GM03348 (cell line): ENCODE data around the gene IMMP2L.
"Not testable (repeated sequence)": the region's sequence is repeated elsewhere in the genome, so short reads cannot be mapped to it uniquely, and the experiment has no call there.

Experiments
- DNase-seq: peaks from one replicate; pipeline ENCODE4 v3.0.0; 2012; ENCODE audit warnings: low spot score

Gene IMMP2L

DNA sequence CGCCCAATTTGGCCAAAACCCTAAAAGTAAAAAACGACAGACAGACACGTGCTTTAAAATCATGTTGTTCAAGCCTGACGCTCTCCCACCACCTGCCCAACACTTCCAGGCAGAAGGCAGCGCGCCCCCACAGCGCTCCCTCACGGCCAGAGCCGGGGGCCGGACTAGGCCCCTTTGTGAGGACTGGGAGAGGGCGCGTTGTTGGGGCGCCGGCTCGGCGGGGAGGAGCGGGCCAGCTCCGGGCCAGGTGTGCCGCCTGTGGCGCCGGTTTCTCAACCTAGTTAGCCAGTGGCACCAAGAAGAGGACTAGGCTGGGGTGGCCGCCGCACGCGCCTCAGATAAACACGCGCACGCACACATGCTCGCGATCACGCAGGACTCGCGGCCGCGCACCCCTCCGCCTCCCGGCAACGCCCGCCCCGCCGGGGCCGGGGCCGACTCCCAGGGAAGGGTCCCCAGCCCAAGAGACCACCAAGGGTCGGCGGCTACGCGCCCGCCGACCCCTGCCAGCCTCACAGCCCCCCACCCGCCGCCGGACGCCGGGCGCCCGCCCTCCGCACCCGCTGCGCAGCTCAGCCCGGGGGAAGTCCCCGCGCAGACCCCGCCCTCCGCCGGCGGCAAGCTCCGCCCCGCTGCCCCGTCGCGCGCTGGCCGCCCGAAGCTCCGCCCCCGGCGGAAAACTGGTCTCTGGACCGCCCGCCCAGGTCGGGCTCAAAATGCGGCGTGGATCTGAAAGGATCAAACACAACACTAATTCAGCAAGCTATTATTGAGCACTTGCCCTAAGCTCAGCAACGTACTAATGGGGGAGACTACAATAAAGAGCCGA is at the start of gene IMMP2L:
Gene IMMP2L, minus strand, starts transcription at position 589 of the 829 bp plus-strand sequence.
- peak; percentile 98 for DNase-seq

DNA sequence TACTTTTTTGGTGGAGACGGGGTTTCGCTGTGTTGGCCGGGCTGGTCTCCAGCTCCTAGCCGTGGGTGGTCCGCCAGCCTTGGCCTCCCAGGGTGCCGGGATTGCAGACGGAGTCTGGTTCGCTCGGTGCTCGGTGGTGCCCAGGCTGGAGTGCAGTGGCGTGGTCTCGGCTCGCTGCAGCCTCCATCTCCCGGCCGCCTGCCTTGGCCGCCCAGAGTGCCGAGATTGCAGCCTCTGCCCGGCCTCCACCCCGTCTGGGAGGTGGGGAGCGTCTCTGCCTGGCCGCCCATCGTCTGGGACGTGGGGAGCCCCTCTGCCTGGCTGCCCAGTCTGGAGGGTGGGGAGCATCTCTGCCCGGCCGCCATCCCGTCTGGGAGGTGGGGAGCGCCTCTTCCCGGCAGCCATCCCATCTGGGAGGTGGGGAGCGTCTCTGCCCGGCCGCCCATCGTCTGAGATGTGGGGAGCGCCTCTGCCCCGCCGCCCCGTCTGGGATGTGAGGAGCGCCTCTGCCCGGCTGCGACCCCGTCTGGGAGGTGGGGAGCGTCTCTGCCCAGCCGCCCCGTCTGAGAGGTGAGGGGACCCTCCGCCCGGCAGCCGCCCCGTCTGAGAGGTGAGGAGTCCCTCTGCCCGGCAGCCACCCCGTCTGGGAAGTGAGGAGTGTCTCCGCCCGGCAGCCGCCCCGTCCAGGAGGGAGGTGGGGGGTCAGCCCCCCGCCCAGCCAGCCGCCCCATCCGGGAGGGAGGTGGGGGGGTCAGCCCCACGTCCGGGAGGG is 47.4 kb upstream of the IMMP2L start:
- DNase-seq: not testable (repeated sequence)

DNA sequence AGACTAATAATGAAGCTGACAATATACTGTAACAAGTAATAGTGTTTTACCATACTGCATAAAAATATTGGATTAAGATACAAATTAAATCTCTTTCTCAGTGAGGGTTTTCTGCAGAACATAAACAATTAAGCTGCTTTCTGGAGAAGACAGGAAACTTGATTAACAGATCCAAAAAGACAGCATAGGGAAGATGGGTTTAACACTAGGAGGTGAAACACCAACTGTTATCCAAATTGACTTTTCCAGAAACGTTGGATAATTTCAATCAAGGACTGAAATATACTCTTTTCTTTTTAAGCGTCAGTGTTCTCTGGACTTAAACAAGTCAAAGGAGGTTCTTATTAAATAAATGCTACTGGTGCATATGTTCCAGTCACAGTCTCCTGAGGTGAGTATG is 45.3 kb upstream of the IMMP2L start:
- no peak for DNase-seq

DNA sequence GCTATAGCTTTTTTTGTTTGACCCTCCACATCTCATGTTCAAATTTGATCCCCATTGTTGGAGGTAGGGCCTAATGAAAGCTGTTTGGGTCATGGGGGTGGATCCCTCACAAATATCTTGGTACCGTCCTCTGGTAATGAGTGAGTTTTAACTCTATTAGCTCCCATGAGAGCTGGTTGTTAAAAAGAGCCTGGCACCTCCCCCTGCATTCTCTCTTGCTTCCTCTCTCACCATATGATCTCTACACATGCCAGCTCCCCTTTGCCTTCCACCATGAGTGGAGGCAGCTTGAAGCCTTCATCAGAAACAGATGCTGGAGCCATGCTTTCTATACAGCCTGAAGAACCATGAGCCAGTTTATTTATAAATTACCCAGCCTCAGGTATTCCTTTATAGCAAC is 43.0 kb upstream of the IMMP2L start:
- no peak for DNase-seq

DNA sequence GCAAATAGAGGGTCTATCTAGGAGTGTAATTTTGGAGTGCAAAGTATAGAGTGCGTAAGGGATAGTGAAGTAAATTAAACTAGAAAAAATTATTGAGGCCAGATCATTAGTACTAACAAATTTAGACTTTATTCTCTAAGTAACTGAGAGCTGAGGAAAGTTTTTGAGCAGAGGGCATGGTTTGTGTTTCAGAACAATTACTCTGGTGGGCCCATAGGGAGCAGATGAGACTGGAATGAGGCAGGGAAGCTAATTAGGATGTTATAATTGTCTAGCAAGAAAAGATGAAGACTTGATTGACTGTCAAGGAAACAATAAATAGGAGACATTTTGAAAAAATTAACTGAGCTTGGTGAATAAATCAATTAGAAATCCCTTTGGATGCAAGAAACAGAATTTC is 37.8 kb upstream of the IMMP2L start:
- no peak for DNase-seq

DNA sequence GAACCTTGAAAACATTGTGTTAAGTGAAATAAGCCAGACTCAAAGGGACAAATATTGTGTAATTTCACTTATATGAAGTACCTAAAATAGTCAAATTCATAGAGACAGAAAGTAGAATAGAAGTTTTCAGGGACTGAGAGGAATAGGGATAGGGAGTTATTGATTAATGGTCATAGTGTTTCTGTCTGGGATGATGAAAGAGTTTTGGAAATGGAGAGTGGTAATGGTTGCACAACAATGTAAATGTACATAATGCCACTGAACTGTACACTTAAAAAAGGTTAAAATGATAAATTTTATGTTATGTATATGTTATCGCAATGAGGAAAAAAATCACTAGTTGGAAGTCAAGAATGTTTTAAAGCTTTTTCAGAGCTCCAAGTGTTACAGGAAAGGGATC is 33.5 kb upstream of the IMMP2L start:
- DNase-seq: no peak

DNA sequence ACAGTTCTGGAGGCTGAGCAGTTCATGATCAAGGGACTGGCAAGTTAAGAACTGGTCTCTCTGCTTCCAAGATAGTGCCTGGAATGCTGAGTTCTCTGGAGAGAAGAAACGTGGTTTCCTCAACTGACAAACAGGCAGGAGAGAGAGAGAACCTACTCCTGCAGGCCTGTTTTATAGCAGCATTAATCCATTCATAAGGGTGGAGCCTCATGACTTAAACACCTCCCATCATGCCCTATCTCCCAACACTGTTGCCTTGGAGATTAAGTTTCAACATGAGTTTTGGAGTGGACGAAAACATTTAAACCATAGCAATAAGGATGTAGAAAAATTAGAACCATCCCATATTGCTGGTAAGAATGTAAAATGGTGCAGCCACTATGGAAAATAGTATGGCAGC is 32.3 kb upstream of the IMMP2L start:
- DNase-seq: no peak

DNA sequence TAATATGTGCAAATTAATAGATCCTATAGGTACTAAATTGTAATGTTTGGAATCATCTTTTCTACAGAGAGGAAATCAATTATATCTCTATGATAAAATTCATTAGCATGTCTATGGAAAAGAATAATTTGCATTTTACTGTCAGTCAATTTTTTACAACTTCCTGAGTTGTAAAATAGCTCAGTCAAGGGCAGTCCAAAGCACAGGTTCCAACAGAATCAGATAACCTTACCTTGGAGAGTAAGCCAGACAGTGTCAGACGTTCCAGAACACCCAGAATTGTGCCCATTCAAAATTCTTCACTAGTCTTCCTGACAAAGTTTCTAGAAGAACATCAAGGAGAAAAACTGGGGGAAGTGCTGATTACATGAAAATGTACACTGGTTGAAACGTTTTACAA is 31.1 kb upstream of the IMMP2L start:
- no peak for DNase-seq

DNA sequence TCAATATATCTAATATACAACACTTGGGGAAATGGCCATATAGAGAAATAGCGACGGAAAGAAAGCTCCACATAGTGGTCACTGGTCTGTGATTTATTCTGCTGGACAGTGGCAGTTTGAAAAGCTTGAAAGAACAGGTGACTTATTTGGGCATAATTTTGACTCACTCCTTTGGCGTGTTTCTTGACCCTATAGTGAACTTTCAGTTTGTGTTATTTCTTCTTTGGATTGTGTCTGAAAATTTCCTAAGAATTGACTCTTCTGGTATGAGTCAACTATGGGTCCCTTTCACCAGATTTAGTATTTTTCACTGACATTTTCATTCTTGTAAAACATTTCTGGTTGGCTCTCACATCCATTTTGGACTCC is 25.8 kb upstream of the IMMP2L start:
- peak; percentile 17 for DNase-seq

DNA sequence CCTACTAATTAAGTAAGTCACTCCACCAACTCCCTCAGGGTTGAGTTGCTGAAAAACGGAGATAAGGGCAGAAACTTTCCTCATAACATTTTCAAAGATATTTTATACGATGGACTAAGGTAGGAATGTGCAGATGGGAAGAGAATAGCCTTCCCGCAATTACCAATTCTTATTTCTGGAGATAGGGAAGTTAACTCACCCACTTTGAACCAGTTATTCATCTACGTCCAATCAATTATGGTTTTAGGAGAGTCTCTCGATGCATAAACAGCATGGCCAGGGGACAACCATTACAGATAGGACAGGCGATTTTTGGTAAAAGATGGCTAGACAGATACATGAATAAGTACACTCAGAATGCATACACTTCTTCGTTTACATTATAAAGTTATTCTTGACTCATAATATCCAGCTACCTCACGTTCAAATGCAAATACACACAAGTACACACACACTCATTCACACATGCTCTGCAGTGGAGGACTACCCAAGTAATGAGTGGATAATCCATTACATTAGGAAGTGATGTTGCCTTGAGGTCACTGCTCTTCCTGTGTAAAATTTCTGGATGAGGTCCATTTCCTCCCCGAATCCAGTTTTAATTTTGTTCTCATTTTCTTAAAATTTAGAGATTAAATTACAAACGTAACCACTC is 25.2 kb upstream of the IMMP2L start:
- DNase-seq: no peak

DNA sequence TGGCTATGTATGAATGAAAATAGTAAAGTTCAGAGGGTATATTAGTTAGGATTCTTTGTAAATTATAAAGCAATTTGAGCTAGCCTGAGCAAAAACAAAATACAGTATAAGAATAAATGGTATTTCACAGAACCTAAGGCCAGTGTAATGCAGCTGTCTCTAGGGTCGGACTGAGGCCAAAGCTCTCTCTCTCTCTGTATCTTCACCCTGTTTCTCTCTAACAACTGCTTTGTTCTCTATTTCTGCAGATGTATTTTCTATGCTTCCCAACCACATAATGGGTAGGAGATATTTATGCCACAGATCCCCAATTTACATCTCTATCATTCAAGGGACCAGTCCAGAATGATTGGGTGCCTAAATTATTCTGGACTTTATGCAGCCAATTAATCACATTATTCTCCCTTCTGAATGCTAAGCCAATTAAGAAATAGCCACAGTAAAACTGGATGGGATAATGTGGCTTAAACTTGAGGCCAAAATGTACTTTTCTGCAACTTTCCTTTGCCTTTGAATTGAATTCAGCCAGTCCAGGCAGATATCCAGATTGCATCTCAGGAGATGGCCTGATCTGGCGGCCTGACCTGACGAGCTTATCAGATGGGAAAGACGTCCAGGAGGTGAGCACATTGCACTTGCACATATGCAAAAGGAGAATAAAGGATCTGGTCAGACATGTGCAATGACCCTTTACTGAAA is 24.6 kb upstream of the IMMP2L start:
- DNase-seq: no peak

DNA sequence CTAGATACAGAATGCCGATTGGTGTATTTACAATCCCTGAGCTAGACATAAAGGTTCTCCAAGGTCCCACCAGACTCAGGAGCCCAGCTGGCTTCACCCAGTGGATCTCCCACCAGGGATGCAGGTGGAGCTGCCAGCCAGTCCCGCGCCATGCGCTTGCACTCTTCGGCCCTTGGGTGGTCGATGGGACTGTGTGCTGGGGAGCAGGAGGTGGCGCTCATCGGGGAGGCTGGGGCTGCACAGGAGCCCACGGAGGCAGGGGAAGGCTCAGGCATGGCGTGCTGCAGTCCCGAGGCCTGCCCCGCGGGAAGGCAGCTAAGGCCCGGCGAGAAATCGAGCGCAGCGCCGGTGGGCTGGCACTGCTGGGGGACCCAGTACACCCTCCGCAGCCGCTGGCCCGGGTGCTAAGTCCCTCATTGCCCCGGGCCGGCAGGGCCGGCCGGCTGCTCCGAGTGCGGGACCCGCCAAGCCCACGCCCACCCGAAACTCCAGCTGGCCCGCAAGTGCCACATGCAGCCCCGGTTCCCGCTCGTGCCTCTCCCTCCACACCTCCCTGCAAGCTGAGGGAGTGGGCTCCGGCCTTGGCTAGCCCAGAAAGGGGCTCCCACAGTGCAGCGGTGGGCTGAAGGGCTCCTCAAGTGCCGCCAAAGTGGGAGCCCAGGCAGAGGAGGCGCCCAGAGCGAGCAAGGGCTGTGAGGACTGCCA is 19.6 kb upstream of the IMMP2L start:
- not testable (repeated sequence) for DNase-seq

DNA sequence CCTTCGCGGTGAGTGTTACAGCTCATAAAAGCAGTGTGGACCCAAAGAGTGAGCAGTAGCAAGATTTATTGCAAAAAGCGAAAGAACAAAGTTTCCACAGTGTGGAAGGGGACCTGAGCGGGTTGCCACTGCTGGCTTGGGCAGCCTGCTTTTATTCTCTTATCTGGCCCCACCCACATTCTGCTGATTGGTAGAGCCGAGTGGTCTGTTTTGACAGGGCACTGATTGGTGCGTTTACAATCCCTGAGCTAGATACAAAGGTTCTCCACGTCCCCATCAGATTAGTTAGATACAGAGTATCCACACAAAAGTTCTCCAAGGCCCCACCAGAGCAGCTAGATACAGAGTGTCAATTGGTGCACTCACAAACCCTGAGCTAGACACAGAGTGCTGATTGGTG is 18.9 kb upstream of the IMMP2L start:
- not testable (repeated sequence) for DNase-seq

DNA sequence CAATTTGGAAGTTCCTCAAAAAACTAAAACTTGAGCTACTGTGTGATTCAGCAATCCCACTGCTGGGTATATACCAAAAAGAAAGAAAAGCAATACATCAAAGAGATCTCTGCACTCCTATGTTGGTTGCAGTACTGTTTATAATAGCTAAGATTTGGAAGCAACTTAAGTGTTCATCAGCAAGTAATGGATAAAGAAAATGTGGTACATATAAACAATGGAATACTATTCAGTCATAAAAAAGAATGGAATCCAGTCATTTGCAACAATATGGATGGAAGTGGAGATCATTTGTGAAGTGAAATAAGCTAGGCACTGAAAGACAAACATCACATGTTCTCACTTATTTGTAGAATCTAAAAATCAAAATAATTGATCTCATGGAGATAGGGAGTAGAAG is 16.5 kb upstream of the IMMP2L start:
- DNase-seq: no peak

DNA sequence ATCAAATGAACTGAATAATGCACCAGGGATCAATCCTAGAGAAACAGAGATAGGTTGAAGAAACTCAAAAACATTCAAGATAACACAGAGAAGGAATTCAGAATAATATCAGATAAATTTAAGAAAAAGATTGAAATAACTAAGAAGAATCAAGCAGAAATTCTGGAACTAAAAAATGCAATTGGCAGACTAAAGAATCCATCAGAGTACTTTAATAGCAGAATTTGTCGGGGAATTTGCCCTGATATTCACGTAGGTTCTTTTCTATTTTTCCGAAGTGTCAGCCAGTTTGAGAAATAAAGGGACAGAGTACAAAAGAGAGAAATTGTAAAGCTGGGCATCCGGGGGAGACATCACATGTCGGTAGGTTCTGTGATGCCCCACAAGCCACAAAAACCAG is 9.4 kb upstream of the IMMP2L start:
- no peak for DNase-seq

DNA sequence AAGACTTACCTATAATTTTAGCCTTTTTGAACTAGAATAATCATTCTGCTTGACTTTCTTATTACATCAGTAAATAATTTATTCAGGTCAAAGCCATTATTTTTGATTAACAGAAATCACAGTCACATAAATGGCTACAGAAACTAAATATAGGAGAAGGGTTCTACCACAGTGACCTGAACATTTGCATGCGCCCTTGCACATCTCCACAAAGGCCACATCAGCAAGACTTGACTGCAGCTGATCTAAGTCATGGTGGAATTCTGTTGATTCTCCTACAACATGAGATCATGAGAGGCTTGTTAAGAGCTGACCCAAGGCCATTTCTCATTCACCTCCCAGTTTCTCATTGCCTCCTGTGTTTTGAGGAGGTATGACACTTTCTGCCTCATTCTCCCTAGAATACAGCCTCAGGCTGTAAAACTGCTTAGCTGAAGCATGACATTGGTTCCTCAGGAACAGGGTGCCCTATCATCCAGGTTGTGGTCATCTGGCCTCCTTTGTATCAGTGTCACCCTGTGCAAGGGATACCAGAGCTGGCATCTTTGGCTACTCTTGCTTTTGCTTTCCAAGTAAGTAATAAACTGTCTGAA is 6.7 kb upstream of the IMMP2L start:
- DNase-seq: no peak

DNA sequence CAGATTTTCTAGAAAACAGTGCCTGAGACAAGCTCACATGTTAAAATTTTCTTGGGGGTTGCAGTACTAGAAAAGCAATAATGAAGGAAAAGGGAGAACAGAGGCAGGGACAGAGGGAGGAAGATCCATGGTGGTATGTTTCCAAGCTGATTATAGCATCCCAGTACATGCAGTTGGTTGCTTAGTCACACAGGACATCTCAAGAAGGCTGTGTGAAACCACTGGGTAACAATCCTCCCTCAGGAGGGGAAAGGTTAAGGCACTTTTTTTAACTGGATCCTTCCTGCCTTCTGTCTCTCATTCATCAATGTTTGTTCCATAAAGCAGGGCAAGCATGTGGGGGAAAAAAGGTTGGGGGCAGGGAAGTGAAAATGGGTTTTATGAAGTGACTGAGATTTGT is 6.1 kb upstream of the IMMP2L start:
- no peak for DNase-seq

DNA sequence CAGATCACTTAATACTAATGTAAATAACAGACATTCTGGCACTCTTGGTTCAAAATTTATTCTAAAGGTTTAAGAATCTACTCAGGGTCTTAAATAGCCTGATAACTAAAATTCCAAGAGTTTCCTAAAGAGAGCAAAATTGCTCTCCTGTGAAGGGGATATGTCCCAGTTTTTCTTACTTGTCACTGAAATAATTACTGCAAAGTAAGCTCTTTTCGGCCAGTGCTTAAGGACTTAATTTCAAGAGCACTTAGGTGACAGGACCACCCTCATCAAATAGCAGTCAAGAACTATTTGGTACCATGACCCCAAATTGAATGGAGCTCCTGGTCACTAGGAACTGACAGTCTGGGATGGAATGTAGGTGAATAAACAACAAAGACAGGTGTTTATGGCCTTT is 1.8 kb upstream of the IMMP2L start:
- DNase-seq: no peak

DNA sequence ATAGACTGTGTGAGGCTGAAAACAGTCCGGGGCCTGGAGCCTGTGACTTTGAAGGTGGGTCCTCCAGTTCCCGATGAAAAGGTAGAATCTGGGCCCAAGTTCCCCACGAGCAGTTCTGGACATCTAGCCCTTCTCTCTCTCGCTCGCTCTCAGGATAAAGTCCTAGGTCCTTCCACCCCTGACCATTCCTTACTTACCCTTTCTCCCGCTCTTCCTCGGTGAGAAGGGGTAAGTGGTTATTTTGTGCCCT is 713 bp downstream of the IMMP2L start:
- DNase-seq: peak; percentile 5

DNA sequence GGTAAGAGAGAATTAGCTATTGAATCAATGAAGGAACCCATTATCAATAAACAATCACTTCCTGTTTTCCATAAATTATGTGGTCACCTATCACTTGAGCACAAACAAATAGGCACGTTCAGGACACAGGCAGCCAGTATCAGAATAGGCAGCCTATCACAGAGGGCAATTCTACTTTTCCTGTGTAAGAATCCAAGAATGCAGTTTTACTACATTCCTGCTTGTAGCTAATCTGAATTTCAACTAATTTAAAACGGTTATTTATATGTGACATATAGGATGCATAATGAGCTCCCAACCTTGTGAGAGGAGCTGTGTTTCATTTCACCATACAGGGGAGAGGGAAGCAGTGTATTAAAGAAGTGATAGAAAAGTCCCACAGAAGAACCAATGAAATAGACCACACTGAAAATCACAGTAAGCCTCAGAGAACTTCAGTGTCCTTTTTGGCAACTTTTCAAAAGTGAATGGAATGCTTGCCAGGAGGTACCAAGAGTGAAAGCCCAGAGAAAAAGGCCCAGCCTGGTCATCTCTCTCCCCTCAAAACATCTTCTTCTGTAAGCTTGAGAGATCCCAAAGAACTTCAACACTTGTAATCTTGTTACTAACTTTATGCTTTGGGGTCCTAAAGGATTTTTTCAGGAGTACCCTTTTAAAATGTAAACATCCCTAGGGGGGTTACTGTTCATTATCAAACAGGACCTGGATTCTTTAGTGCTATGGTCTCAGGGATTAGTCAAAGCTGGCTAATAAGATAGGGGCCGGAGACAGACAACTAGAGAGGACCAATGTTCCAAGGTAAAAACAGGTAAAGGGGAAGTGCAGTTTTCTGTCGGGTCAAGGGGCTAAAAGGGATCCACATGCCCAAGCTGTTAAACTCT is 1.3 kb downstream of the IMMP2L start:
- no peak for DNase-seq

DNA sequence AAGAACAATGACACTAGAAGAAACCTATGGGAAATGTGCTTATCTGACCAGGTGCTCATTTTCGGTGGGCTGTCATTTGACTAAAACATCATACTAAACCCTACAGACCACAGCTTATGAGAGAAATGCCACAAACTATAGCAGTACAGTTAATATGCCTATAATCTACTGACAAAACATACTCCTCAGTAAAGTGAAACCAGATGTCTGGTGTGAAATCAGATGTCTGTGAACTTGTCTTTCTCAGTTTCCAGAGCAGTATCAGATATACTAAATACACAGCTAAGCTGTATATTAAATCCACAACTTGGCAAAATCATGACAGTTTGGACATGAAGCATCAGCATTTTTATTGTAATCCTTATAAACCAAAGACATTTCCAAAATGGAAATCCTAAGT is 3.3 kb downstream of the IMMP2L start:
- no peak for DNase-seq
